Kidney (tissue), 14 donors: ENCODE measurements around the gene CCDC201. TPM values are rescaled to one million over a fixed set of nuclear protein-coding genes. Genes with fewer than 3 reads are reported as not detected.

Experiments used
- DNase-seq, 5 donors: peaks; one replicate each; pipeline ENCODE4 v3.0.0-alpha.2; 2013 to 2020
- FAIRE-seq: peaks from 2 replicates; lab custom pipeline; 2012; peaks lifted over from hg19 to GRCh38; lab: Jason Lieb, UNC
- H3K27ac ChIP-seq, 2 donors: one replicate each; pipeline ENCODE4 v1.7.0; 2013; ENCODE audit warnings: low read depth in 2 of 2, low read length in 2 of 2, inconsistent platforms in 1 of 2
- H3K27me3 ChIP-seq: one replicate; pipeline ENCODE4 v1.7.1; 2013; ENCODE audit warnings: low read length, inconsistent platforms; ENCODE audit not compliant: control insufficient read depth, insufficient read depth
- H3K36me3 ChIP-seq, 3 donors: one replicate each; pipeline versions ENCODE4 v1.7.0 to v1.7.1; 2013; ENCODE audit warnings: low read length in 3 of 3, control low read depth in 1 of 3, inconsistent platforms in 1 of 3; ENCODE audit not compliant: insufficient read depth in 3 of 3, control insufficient read depth in 2 of 3
- H3K4me1 ChIP-seq, 3 donors: one replicate each; pipeline versions ENCODE4 v1.7.0 to v1.7.1; 2013; ENCODE audit warnings: low read length in 3 of 3, inconsistent platforms in 1 of 3, low read depth in 1 of 3; ENCODE audit not compliant: control insufficient read depth in 2 of 3, insufficient read depth in 2 of 3
- H3K4me3 ChIP-seq, 3 donors: one replicate each; pipeline versions ENCODE4 v1.7.0 to v1.8.1; 2013; ENCODE audit warnings: low read length in 3 of 3, control low read depth in 1 of 3, inconsistent platforms in 1 of 3
- H3K9ac ChIP-seq, 3 donors: one replicate each; pipeline versions ENCODE4 v1.7.0 to v1.7.1; 2013; ENCODE audit warnings: low read length in 3 of 3, control low read depth in 1 of 3, inconsistent platforms in 1 of 3
- H3K9me3 ChIP-seq, 3 donors: one replicate each; pipeline versions ENCODE4 v1.7.0 to v1.7.1; 2013; ENCODE audit warnings: low read length in 3 of 3, control low read depth in 1 of 3, inconsistent platforms in 1 of 3; ENCODE audit not compliant: control insufficient read depth in 2 of 3, insufficient read depth in 1 of 3
- intact Hi-C: fragments of 100-400 bp; cut with DNase I; formaldehyde crosslinking; loops from one replicate; pipeline ENCODE4 v1.11.1; 2022
- polyA plus RNA-seq: library from polyadenylated mRNA; stranded (reverse); fragments of 350-450 nt; fragmentation: Illumina TruSeq; extraction: RNeasy Lipid Tissue Mini Kit (QIAGEN cat#74804); gene quantifications from one replicate; pipeline ENCODE4 v1.2.3, GENCODE V29; 2014; ENCODE audit warnings: low read depth, low replicate concordance; ENCODE audit not compliant: insufficient read depth
- total RNA-seq: library from RNA; stranded (reverse); fragmentation: NEBNext Ultra II Directional; extraction: Animal tissue kit (Norgen Biotek cat#: 25700); gene quantifications from one replicate; pipeline ENCODE4 v1.2.1, GENCODE V29; 2021
- TF ChIP-seq, protein P1 (sequence below): IDR thresholded peaks from 3 replicates; pipeline ENCODE4 v1.5.1; 2012; ENCODE audit warnings: mild to moderate bottlenecking, moderate library complexity, borderline replicate concordance; ENCODE audit not compliant: insufficient read depth; ENCODE audit errors: extremely low read depth
- donor health status: control.
- donor health status: control.
- donor health status: control.
- donor health status: control.
- donor health status: control.
- donor health status: DM: yes; HTN: yes; CAD: no.
- donor health status: Normal renal cell carcinoma (clear cell type).

Gene CCDC201
- total and polyA plus RNA-seq, 2 donors from 2014 or later = not detected

- intact Hi-C loops = no loop called here
- TF ChIP-seq, protein P1, sequence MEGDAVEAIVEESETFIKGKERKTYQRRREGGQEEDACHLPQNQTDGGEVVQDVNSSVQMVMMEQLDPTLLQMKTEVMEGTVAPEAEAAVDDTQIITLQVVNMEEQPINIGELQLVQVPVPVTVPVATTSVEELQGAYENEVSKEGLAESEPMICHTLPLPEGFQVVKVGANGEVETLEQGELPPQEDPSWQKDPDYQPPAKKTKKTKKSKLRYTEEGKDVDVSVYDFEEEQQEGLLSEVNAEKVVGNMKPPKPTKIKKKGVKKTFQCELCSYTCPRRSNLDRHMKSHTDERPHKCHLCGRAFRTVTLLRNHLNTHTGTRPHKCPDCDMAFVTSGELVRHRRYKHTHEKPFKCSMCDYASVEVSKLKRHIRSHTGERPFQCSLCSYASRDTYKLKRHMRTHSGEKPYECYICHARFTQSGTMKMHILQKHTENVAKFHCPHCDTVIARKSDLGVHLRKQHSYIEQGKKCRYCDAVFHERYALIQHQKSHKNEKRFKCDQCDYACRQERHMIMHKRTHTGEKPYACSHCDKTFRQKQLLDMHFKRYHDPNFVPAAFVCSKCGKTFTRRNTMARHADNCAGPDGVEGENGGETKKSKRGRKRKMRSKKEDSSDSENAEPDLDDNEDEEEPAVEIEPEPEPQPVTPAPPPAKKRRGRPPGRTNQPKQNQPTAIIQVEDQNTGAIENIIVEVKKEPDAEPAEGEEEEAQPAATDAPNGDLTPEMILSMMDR = no peak
- no peak overlapping the region for H3K9ac ChIP-seq
These were observed 18.9 kb upstream of the CCDC201 start for GRCh38 chr7:45891462-45892402.

DNA sequence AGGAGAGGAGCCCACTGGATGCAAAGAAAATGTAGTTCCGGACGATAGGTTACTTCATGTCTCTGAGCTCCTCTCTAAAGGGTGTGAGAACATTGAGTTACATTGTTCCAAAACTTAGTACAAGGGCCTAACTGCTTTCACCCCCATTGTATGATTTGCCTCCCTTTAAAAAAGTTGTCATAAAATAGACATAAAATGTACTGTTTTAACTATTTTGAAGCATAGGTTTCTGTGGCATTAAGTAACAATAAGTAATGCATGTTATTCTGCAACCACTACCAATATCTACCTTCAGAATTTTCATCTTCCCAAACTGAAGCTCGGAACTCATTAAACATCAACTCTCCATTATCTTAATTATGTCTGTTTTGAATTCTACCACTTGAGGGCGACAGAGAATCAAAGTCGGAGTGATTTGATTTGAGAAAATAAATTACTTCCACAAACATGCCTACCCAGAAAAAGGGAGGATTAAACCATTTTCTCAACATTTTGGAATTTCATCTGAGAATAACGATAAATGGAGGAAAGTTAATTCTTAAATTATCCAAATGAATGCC lies 18.1 kb upstream of the CCDC201 start:
- peaks cover 13% of the 10 kb centered on the region for H3K27me3 ChIP-seq
- TF ChIP-seq, protein P1 = peak; percentile 60
- H3K9ac ChIP-seq = no peak overlapping the region
- peak in 2 of 5 donors; percentile 65 to 71 for DNase-seq
- peak; percentile 95 for FAIRE-seq
- H3K4me1 ChIP-seq = peaks cover 0 to 8% (median 0%) of the 10 kb centered on the region in 3 donors
- no peak overlapping the region for H3K4me3 ChIP-seq
- intact Hi-C loops = no loop called here
- H3K36me3 ChIP-seq = no peaks in the 10 kb centered on the region
- H3K9me3 ChIP-seq = no peaks in the 10 kb centered on the region
- H3K27ac ChIP-seq = no peak overlapping the region

More at GRCh38 chr7:45891462-45892402, 18.9 kb upstream of the CCDC201 start:
- peaks cover 13% of the 10 kb centered on the region for H3K27me3 ChIP-seq
- H3K36me3 ChIP-seq = no peaks in the 10 kb centered on the region
- peaks cover 0 to 8% (median 0%) of the 10 kb centered on the region in 3 donors for H3K4me1 ChIP-seq
- no peak overlapping the region for H3K27ac ChIP-seq
- H3K4me3 ChIP-seq = no peak overlapping the region
- FAIRE-seq = no peak
- no peaks in the 10 kb centered on the region for H3K9me3 ChIP-seq
- no peak for DNase-seq

GRCh38 chr7:45890125-45890901 lies 17.4 kb upstream of the CCDC201 start:
- TF ChIP-seq, protein P1 = no peak
- no peak overlapping the region for H3K9ac ChIP-seq
- H3K9me3 ChIP-seq = no peaks in the 10 kb centered on the region
- H3K27ac ChIP-seq = no peak overlapping the region
- H3K36me3 ChIP-seq = no peaks in the 10 kb centered on the region
- FAIRE-seq (no peak), DNase-seq (no peak)
- H3K4me1 ChIP-seq = peaks cover 0 to 8% (median 0%) of the 10 kb centered on the region in 3 donors
- H3K4me3 ChIP-seq = no peak overlapping the region
- intact Hi-C loops = no loop called here
- peaks cover 13% of the 10 kb centered on the region for H3K27me3 ChIP-seq
